Fibroblast of the aortic adventitia (primary cell): ENCODE data around the gene LAMA3. TPM values are rescaled to one million over a fixed set of nuclear protein-coding genes. Genes with fewer than 3 reads are reported as not detected.

Experiments used
- DNase-seq: peaks from one replicate; pipeline ENCODE4 v3.0.0-alpha.2; 2010; ENCODE audit warnings: low read depth
- H3K4me3 ChIP-seq: 2 replicates; pipeline ENCODE4 v1.5.1; 2011; ENCODE audit warnings: low read depth, mild to moderate bottlenecking, control low read depth, low read length, moderate library complexity
- CTCF ChIP-seq: IDR thresholded peaks from 2 replicates; pipeline ENCODE4 v1.5.1; 2011; ENCODE audit warnings: mild to moderate bottlenecking, low read length, control low read depth, inconsistent platforms; ENCODE audit not compliant: insufficient read depth
- total RNA-seq: library from RNA; depleted of rRNA; stranded (reverse); fragments of >200 nt; gene quantifications from 2 replicates; pipeline ENCODE4 v1.2.3, GENCODE V29; 2012; ENCODE audit warnings: low replicate concordance

The LAMA3 gene
- total RNA-seq, 1 donor, result 15.7 TPM

GRCh38 chr18:23885750-23886149 is 196.5 kb downstream of the LAMA3 start:
- no peak for TF ChIP-seq CTCF
- no peak overlapping the region for H3K4me3 ChIP-seq
- peak; percentile 60 for DNase-seq

GRCh38 chr18:23887035-23887434 is 197.8 kb downstream of the LAMA3 start:
- H3K4me3 ChIP-seq, result no peak overlapping the region
- no peak for TF ChIP-seq CTCF
- DNase-seq, result no peak

- DNase-seq, result peak; percentile 68
- no peak for TF ChIP-seq CTCF
- no peak overlapping the region for H3K4me3 ChIP-seq
Measured at GRCh38 chr18:23887493-23887892, 198.2 kb downstream of the LAMA3 start.

GRCh38 chr18:23888881-23889280 is 199.6 kb downstream of the LAMA3 start:
- TF ChIP-seq CTCF, result no peak
- no peak overlapping the region for H3K4me3 ChIP-seq
- no peak for DNase-seq

- TF ChIP-seq CTCF, result no peak
- no peak for DNase-seq
- H3K4me3 ChIP-seq, result no peak overlapping the region
Measured at GRCh38 chr18:23889907-23890306, 200.7 kb downstream of the LAMA3 start.

GRCh38 chr18:23890589-23890988 is 201.3 kb downstream of the LAMA3 start:
- H3K4me3 ChIP-seq, result no peak overlapping the region
- peak; percentile 68 for DNase-seq
- no peak for TF ChIP-seq CTCF

GRCh38 chr18:23893653-23894052 is 204.4 kb downstream of the LAMA3 start:
- TF ChIP-seq CTCF, result no peak
- no peak for DNase-seq
- no peak overlapping the region for H3K4me3 ChIP-seq
